Stomach (tissue), 9 donors: Measurements from ENCODE around the gene LRMDA. TPM values are rescaled to one million over a fixed set of nuclear protein-coding genes. Genes with fewer than 3 reads are reported as not detected.

Experiments used
- DNase-seq, 2 donors: peaks; one replicate each; pipeline versions ENCODE4 v3.0.0 to v3.0.0-alpha.2; 2013 to 2019
- H3K27ac ChIP-seq, 5 donors: fragments of 200-600 bp in 4 of 5; sonication (generic) in 4 of 5; one replicate each; pipeline ENCODE4 v1.5.1; 2013 to 2019; ENCODE audit warnings: mild to moderate bottlenecking in 1 of 5, moderate library complexity in 1 of 5
- H3K27me3 ChIP-seq, 3 donors: fragments of 200-600 bp; sonication (generic); one replicate each; pipeline ENCODE4 v1.5.1; 2017 to 2019; ENCODE audit warnings: mixed run types in 1 of 3
- H3K36me3 ChIP-seq, 4 donors: fragments of 200-600 bp; sonication (generic); 1 replicate in 3 of 4; 2 replicates in 1 of 4; pipeline ENCODE4 v1.5.1; 2016 to 2019
- H3K4me1 ChIP-seq, 4 donors: fragments of 200-600 bp; sonication (generic); one replicate each; pipeline ENCODE4 v1.5.1; 2016 to 2019
- H3K4me3 ChIP-seq, 4 donors: fragments of 200-600 bp; sonication (generic) in 3 of 4; one replicate each; pipeline ENCODE4 v1.5.1; 2016 to 2019; ENCODE audit warnings: mild to moderate bottlenecking in 1 of 4
- H3K9me3 ChIP-seq, 4 donors: fragments of 200-600 bp; sonication (generic); one replicate each; pipeline ENCODE4 v1.5.1; 2016 to 2019
- EP300 ChIP-seq: sonication (generic); formaldehyde crosslinking; IDR thresholded peaks from one replicate; pipeline ENCODE4 v1.6.1; 2017; ENCODE audit warnings: antibody characterized with exemption
- POLR2A ChIP-seq, 4 donors: fragments of 450-650 bp; IDR thresholded peaks; one replicate each; pipeline ENCODE4 v1.6.1; 2016; ENCODE audit warnings: antibody characterized with exemption in 4 of 4, control low read depth in 2 of 4, mild to moderate bottlenecking in 1 of 4, moderate library complexity in 1 of 4
- POLR2AphosphoS5 ChIP-seq, 3 donors: sonication (generic); formaldehyde crosslinking; IDR thresholded peaks; one replicate each; pipeline ENCODE4 v1.6.1; 2016; ENCODE audit warnings: antibody characterized with exemption in 3 of 3
- WGBS, 5 donors: extraction: QIAGEN DNeasy Blood & Tissue Kit in 3 of 5; methylation state at CpG; one replicate each; pipeline versions ENCODE4 v1.1.5 to v1.1.7; 2013 to 2018; 5-methylcytosine and 5-hydroxymethylcytosine counted together
- intact Hi-C: fragments of 100-400 bp; cut with DNase I; formaldehyde crosslinking; loops from one replicate; pipeline ENCODE4 v1.15.1; 2023; ENCODE audit warnings: low total_unique reads
- polyA plus RNA-seq, 3 donors: library from polyadenylated mRNA; stranded (reverse); fragments of 200-250 nt; gene quantifications; one replicate each; pipeline ENCODE4 v1.2.3, GENCODE V29; 2013
- total RNA-seq, 5 donors: library from RNA; depleted of rRNA; stranded (reverse); fragments of >200 nt; gene quantifications; one replicate each; pipeline versions ENCODE4 v1.1.0 to v1.2.3, GENCODE V29; 2014 to 2016
- TF ChIP-seq, protein P1 (sequence below), 7 experiments: fragments of 450-650 bp in 4 of 7; fragments of 200-600 bp in 3 of 7; sonication (generic) in 3 of 7; IDR thresholded peaks; one replicate each; pipeline ENCODE4 v1.5.1; 2016 to 2019; ENCODE audit warnings: antibody characterized with exemption in 7 of 7, control low read depth in 2 of 7, mild to moderate bottlenecking in 1 of 7
- donor health status: healthy with polysubstance abuse.
- donor health status: Bipolar disorder and iron deficiency.
- donor health status: healthy.

Gene LRMDA
- total and polyA plus RNA-seq, 8 donors: 1.3 to 30.2 (median 13.6) TPM; not detected in 1

DNA sequence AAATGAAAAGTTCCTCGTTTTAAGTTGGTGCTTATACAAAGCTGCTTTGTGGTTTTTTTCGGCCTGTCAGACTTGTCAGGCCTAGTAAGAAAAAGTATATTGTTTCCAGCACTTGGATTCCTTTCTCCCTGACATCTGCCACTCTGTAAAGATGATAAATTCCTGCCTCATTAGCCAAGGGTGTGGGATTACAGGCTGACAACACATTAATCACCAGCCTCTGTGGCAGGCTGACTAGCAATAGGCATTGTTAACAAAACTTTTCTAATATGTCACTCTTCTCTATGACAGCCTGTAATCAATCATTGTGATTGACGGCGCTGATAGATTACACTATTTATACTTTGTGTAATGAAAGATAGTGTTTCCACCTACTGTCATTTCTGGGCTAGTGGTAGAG, 682.5 kb downstream of the LRMDA start:
- Histone ChIP-seq H3K36me3 (no peaks in the 10 kb centered on the region), H3K4me1 (peaks cover 12 to 39% (median 22%) of the 10 kb centered on the region in 4 donors), H3K27me3 (no peaks in the 10 kb centered on the region), H3K9me3 (no peaks in the 10 kb centered on the region), H3K27ac (no peak overlapping the region), H3K4me3 (no peak overlapping the region)
- intact Hi-C loops: no loop called here
- TF ChIP-seq POLR2AphosphoS5 (IDR thresholded peaks at IDR 0.05): no peak
- no peak for TF ChIP-seq POLR2A (IDR thresholded peaks at IDR 0.05)
- TF ChIP-seq, protein P1, sequence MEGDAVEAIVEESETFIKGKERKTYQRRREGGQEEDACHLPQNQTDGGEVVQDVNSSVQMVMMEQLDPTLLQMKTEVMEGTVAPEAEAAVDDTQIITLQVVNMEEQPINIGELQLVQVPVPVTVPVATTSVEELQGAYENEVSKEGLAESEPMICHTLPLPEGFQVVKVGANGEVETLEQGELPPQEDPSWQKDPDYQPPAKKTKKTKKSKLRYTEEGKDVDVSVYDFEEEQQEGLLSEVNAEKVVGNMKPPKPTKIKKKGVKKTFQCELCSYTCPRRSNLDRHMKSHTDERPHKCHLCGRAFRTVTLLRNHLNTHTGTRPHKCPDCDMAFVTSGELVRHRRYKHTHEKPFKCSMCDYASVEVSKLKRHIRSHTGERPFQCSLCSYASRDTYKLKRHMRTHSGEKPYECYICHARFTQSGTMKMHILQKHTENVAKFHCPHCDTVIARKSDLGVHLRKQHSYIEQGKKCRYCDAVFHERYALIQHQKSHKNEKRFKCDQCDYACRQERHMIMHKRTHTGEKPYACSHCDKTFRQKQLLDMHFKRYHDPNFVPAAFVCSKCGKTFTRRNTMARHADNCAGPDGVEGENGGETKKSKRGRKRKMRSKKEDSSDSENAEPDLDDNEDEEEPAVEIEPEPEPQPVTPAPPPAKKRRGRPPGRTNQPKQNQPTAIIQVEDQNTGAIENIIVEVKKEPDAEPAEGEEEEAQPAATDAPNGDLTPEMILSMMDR (IDR thresholded peaks at IDR 0.05): no peak
- no peak for TF ChIP-seq EP300
- WGBS, 5 donors: 30 to 51% (median 40%) methylated on average over 4 of the region's 4 CpGs
- peak in 1 of 2 donors; percentile 31 for DNase-seq

DNA sequence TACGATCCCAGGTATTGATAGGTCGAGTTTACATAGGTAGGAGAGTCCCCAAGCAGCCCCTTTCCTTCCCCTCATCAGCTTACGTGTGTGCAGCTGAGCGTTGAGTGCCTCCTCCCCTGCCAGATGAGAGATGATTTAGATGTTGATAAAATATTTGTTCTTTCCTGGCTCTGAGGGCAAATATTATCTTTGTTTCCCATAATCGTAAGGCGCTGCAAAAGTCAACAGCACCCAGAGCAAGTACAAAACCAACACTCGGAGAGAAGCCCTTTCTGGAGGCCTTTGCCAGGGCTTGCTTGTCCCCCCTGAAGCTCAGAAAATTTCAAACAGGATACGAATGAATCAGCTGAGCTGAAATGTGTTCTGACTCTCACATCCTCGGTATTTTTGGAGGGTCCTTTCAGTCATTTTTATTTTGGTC, 683.2 kb downstream of the LRMDA start:
- TF ChIP-seq POLR2A (IDR thresholded peaks at IDR 0.05) (no peak), POLR2AphosphoS5 (IDR thresholded peaks at IDR 0.05) (peak in 1 of 3 donors; percentile 32)
- TF ChIP-seq, protein P1 (IDR thresholded peaks at IDR 0.05): no peak
- intact Hi-C loops: no loop called here
- H3K27me3 ChIP-seq: no peaks in the 10 kb centered on the region
- peak; percentile 27 to 58 for DNase-seq
- 20 to 48% (median 38%) methylated on average over 9 of the region's 9 CpGs for WGBS, 5 donors
- peak overlapping the region in 1 of 5 donors; percentile 18 for H3K27ac ChIP-seq
- no peak overlapping the region for H3K4me3 ChIP-seq
- no peaks in the 10 kb centered on the region for H3K36me3 ChIP-seq
- H3K9me3 ChIP-seq: no peaks in the 10 kb centered on the region
- peaks cover 12 to 39% (median 24%) of the 10 kb centered on the region in 4 donors for H3K4me1 ChIP-seq

GRCh38 chr10:76115131-76115470, 683.7 kb downstream of the LRMDA start:
- TF ChIP-seq POLR2AphosphoS5 (IDR thresholded peaks at IDR 0.05): no peak
- DNase-seq: no peak
- Histone ChIP-seq H3K9me3 (no peaks in the 10 kb centered on the region), H3K36me3 (no peaks in the 10 kb centered on the region), H3K27me3 (no peaks in the 10 kb centered on the region), H3K4me3 (no peak overlapping the region), H3K4me1 (peaks cover 12 to 39% (median 24%) of the 10 kb centered on the region in 4 donors), H3K27ac (peak overlapping the region in 1 of 5 donors; percentile 18)
- intact Hi-C loops: no loop called here
- 52 to 71% (median 56%) methylated on average over 6 of the region's 6 CpGs for WGBS, 5 donors

- peaks cover 12 to 39% (median 24%) of the 10 kb centered on the region in 4 donors for H3K4me1 ChIP-seq
- no peak overlapping the region for H3K4me3 ChIP-seq
- 64 to 81% (median 74%) methylated on average over 11 of the region's 11 CpGs for WGBS, 5 donors
- no peak for TF ChIP-seq POLR2AphosphoS5 (IDR thresholded peaks at IDR 0.05)
- no peak for TF ChIP-seq POLR2A (IDR thresholded peaks at IDR 0.05)
- no peak for TF ChIP-seq EP300
- TF ChIP-seq, protein P1 (IDR thresholded peaks at IDR 0.05): no peak
- H3K27ac ChIP-seq: peak overlapping the region in 1 of 5 donors; percentile 18
- no peaks in the 10 kb centered on the region for H3K27me3 ChIP-seq
- no peaks in the 10 kb centered on the region for H3K36me3 ChIP-seq
- no peaks in the 10 kb centered on the region for H3K9me3 ChIP-seq
- no peak for DNase-seq
- intact Hi-C loops: no loop called here
Observed at GRCh38 chr10:76115471-76116155, 684.2 kb downstream of the LRMDA start.

DNA sequence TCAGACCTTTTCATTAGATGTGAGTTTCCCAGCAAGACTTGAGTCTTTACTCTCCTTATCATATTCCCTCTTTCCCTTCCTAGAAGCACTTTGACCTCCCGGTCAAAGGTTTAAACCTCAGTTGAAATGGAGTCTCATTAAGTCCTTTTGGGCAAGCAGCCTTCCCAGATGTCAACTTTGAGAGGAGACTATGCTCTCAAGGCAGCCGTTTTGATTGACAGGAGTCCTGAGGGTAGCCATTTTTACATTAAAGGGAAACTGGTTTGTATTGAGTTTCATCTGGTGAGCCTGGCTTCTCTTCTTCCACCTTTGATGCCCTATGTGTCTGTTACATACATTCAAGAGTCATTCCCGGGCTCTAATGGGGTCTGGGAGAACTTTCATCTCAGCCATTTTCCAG, 685.1 kb downstream of the LRMDA start:
- H3K4me3 ChIP-seq: no peak overlapping the region
- TF ChIP-seq POLR2A (IDR thresholded peaks at IDR 0.05): no peak
- no peak for TF ChIP-seq EP300
- no peak for TF ChIP-seq POLR2AphosphoS5 (IDR thresholded peaks at IDR 0.05)
- TF ChIP-seq, protein P1 (IDR thresholded peaks at IDR 0.05): no peak
- H3K9me3 ChIP-seq: no peaks in the 10 kb centered on the region
- H3K36me3 ChIP-seq: no peaks in the 10 kb centered on the region
- no peak overlapping the region for H3K27ac ChIP-seq
- peaks cover 12 to 39% (median 24%) of the 10 kb centered on the region in 4 donors for H3K4me1 ChIP-seq
- intact Hi-C loops: no loop called here
- H3K27me3 ChIP-seq: no peaks in the 10 kb centered on the region
- no peak for DNase-seq
- 64 to 96% (median 81%) methylated on average over 3 of the region's 3 CpGs for WGBS, 5 donors
